ENCODE data around the gene PARD6B. TPM values are rescaled to one million over a fixed set of nuclear protein-coding genes. Genes with fewer than 3 reads are reported as not detected.
"Not testable (repeated sequence)": the region's sequence is repeated elsewhere in the genome, so short reads cannot be mapped to it uniquely, and the experiment has no call there.

The PARD6B gene
- polyA plus RNA-seq, 3 donors: 20.7 to 26.7 (median 24.4) TPM

DNA sequence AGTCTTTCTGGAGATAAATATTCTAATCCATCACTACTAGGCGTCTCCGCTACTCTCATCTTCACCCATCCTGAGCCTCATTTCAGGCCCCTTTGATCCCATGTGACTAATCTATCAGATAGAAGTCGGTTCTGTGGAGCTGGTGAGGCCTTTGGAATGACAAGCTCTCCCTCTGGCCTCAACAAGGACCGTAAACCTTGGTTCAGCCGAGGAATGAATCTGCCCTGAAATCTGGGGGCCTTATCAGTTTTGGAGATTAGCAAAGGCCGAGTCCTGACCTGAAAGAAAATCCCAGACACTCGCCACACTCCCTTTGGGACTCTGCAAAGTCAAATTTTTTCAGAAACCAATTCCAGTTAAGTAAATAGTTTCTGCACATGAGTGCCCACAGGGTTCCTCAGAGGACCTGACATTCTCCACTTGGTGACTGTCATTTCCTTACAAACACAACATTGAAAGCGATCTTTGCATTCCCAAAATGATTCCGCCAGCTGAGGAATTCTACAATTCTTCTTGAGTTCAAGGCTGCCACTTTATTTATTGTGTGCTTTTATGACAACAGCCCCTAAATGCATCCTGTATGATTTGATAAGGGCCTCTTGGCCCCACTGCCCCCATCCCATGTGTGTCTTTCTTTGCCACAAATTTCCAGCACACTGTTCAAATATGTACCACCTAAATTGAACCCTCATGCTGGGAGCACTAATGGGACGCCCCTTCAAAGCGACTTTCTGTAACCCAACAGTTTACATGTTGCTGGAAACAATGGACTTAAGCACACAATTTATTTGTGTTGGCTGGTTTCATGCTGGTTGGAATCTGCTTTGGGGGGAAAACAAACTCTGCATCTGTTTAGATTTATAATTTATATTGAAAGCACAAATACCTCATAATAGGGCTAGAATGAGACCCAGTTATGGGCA is 30.1 kb upstream of the PARD6B start:
- no peak for DNase-seq (ENCODE audit: low read depth in 3 of 3, low spot score in 2 of 3)

DNA sequence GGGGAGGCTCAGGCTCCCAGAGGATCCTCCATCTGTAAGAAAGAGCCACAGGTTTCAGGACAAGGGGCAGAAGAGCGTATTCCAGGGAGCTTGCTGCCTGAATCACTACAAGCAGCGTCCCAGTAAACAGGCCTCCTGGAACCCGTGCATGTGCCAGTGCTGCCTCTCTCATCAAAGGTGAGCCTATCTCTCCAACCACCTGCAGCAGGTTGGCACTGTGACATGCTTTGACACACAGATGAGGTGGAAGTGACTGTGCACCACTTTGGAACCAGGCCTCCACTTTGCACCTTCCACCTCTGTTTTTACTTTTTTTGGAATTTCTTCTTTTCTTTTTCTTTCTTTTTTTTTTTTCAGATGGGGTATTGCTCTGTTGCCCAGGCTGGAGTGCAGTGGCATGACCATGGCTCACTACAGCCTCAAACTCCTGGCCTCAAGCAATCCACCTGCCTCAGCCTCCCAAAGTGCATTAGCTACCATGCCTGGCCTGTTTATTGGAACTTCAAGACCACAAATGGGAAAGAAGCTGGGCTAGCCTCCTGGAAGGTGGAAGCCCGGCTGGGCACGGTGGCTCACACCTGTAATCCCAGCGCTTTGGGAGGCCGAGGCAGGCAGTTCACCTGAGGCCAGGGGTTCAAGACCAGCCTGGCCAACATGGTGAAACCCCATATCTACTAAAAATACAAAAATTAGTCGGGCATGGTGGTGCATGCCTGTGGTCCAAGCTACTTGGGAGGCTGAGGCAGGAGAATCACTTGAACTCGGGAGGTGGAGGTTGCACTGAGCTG is 27.5 kb upstream of the PARD6B start:
- not testable (repeated sequence) for DNase-seq (ENCODE audit: low read depth in 3 of 3, low spot score in 2 of 3)

DNA sequence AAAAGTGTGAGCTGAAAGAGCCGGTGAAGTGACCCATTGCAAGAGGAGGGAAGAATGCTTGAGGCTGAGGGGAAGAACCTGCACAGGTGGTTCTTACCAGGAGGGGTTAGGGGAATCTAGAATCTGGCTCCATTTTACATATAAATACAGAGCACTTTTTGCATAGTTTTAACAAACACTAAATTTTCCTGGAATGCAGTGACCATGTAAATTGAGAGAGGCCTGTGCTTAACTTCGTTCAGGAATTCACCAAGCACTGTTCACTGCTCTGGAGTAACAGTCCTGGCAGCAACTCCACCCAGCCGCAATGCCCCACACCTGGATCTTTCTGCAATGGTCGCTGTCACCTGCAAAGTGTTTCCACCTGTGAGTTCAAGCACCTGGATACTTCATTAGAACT is 26.9 kb upstream of the PARD6B start:
- no peak for DNase-seq (ENCODE audit: low read depth in 3 of 3, low spot score in 2 of 3)

DNA sequence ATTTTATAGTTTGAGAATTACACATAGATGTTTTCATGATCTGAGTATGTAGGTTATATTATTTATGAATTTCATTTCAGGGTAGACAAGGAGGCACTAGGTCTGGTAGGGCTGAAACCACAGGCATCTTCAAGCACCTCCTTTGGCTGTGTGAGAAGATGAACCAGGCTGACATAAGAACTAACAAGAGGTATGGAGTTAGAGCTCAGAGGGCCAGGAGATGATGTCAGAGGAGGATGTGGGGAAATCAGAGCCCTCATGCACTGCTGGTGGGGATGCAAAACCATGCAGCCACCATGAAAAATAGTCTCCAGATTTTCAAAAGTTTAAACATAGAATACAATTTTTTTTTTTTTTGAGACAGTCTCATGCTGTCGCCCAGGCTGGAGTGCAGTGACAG is 26.4 kb upstream of the PARD6B start:
- DNase-seq (ENCODE audit: low read depth in 3 of 3, low spot score in 2 of 3): no peak

GRCh38 chr20:50708845-50709635 is 22.3 kb upstream of the PARD6B start:
- no peak for DNase-seq (ENCODE audit: low read depth in 3 of 3, low spot score in 2 of 3)

DNA sequence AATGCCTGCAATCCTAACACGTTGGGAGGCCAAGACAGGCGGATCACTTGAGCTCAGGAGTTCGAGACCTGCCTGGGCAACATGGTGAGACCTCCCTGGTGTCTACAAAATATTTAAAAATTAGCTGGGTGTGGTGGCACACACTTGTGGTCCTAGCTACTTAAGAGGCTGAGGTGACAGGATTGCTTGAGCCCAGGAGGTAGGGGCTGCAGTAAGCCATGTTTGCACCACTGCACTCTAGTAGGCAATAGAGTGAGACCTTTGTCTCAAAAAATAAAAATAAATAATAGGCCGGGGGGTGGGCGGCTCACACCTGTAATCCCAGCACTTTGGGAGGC is 21.8 kb upstream of the PARD6B start:
- DNase-seq (ENCODE audit: low read depth in 3 of 3, low spot score in 2 of 3): no peak

DNA sequence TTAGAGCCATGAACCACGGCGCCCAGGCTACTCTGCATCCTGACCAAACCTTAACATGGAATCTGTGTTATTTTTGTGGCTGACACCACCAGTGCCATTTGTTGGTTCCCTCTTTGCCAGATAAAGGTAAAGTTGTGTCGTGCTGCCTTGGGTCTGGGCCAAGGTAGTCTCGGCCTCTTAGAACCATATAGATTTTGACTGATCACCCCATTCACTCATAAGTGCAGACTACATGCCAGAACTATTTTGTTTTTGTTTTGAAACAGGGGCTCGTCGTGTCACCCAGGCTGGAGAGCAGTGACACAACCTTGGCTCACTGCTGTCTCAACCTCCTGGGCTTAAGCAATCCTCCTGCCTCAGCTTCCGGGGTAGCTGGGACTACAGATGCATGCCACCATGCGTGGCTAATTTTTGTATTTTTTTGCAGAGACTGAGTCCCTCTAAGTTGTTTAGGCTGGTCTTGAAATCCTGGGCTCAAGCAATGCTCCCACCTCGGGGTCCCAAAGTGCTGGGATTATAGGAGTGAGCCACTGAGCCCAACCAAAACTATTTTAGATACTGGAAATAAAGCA is 20.8 kb upstream of the PARD6B start:
- no peak for DNase-seq (ENCODE audit: low read depth in 3 of 3, low spot score in 2 of 3)

- DNase-seq (ENCODE audit: low read depth in 3 of 3, low spot score in 2 of 3): no peak
Measured at GRCh38 chr20:50711113-50711825, 20.1 kb upstream of the PARD6B start.

GRCh38 chr20:50712771-50713656 is 18.4 kb upstream of the PARD6B start:
- DNase-seq (ENCODE audit: low read depth in 3 of 3, low spot score in 2 of 3): no peak

DNA sequence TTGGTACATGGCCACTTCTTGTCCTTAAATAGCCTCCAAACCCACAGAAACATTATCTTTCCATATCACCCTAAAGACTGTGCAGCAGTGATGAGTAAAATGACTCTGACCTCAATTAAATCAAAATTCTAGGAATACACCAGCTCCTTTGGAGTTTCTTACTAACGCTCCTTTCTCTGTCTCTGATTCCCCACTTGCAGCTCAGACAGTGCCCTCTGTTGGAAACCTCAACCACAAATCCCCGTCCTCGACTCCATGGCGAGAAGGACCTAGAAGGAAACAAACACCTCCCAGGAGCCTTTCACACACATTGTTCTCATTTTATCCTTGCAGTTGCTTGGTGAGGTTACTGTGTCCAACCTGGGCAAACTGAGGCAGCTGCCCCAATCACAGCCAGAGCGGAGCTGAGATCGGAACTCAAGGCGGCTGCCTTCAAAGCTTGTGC is 17.7 kb upstream of the PARD6B start:
- DNase-seq (ENCODE audit: low read depth in 3 of 3, low spot score in 2 of 3): no peak

- not testable (repeated sequence) for DNase-seq (ENCODE audit: low read depth in 3 of 3, low spot score in 2 of 3)
Measured at GRCh38 chr20:50714426-50714825, 17.0 kb upstream of the PARD6B start.

DNA sequence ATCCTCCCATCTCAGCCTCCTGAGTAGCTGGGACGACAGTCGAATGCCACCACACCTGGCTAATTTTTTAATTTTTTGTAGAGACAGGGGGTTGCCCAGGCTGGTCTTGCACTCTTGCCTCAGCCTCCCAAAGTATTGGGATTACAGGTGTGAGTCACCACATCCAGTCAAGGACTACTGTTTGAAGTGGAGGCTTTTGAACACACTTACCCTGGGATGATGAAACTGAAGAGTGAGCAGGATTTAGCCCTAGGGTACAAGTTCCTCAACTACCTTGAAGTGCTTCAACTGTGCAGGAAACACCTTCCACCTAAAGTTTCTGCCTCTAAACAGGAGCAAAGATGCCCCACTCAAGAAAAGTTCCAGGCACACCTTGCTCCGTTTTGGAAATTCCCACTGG is 15.7 kb upstream of the PARD6B start:
- DNase-seq (ENCODE audit: low read depth in 3 of 3, low spot score in 2 of 3): no peak

DNA sequence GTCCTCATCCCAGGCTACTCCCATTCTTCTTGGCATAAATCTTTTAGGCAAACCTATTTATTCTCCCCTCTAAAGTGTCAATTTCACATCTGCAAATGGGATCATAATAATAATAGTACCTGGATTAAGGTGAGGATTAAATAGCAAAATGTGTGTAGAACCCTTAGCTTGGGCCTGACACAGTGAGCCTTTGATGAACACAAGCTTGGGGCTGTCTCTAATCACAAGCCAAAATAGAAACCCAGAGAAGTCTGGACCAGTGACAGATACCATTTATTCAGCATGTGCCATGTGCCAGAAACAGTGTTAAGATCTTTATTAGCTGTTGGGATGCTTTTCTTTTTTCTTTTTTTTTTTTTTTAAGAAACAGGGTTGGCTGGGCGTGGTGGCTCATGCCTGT is 14.9 kb upstream of the PARD6B start:
- DNase-seq (ENCODE audit: low read depth in 3 of 3, low spot score in 2 of 3): no peak

DNA sequence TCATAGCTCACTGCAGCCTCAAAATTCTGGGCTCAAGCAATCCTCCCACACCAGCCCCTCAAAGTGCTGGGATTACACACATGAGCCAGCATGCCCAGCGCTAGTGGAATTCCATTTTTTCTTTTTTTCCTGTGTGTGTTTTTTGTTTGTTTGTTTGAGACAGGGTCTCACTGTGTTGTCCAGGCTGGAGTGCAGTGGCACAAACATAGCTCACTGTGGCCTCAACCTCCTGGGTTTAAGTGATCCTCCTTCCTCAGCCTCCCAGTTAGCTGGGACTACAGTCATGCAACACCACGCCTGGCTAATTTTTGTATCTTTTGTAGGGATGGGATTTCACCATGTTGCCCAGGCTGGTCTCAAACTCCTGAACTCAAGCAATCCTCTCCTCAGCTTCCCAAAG is 14.1 kb upstream of the PARD6B start:
- no peak for DNase-seq (ENCODE audit: low read depth in 3 of 3, low spot score in 2 of 3)

DNA sequence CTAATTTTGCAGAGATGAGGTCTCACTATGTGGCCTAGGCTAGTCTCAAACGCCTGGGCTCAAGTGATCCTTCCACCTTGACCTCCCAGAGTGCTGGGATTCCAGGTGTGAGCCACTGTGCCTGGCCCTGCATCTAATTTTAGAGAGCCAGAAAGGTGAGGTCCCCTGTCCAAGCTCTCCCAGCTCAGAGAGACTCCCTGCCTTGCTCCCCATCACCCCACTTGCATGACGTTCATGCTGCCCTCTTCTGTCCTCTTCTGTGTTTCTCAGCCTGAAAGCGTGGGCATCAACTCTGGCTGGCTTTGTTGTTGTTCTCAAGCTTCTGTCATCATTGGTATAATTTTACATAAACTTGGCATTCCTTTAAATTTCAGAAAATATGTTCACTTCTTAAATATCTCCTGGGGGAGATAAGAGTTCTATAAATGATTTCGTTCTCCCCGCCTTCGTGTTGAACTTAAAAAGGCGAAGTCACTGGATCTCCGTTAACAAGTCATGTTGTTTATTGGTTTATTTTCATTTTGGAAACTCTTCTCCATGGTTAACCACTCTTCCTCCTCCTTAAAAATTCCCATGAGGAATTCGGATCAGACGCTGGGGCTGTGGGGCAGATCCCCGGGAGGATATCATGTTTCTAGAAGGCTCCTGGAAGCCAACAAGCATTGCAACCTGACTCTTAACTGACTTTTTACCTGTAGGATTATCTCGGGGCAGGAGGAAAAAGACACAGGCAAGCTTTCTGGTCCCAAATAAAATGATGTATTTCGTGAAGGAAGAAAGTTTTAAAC is 13.2 kb upstream of the PARD6B start:
- DNase-seq (ENCODE audit: low read depth in 3 of 3, low spot score in 2 of 3): no peak

DNA sequence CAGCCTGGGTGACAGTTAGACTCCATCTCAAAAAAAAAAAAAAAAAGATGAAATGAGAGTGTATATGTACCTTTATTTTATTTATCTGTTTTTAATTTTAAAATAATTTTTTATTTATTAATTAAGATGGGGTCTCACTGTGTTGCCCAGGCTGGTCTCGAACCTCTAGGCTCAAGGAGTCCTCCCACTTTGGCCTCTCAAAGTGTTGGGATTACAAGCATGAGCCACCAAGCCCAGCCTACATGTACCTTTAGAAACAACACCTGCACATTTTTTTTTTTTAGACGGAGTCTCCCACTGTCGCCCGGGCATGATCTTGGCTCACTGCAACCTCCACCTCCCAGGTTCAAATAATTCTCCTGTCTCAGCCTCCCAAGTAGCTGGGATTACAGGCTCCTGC is 12.1 kb upstream of the PARD6B start:
- DNase-seq (ENCODE audit: low read depth in 3 of 3, low spot score in 2 of 3): no peak

DNA sequence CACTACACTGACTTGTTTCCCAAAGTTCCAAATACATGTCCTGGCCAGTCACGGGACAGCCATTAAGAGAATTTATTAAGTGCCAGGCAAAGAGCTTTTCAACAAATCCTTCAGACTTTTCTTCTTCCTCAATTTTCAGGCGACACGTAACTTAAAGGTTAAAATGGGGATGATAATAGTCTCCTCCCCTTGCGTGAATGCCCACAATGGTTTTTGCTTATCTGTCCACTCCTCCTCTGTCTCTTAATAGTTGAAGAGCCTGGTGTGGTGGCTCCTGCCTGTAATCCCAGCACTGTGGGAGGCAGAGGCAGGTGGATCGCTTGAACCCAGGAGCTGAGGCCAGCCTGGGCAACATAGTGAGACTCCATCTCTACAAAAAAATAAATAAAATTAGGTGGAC is 11.4 kb upstream of the PARD6B start:
- no peak for DNase-seq (ENCODE audit: low read depth in 3 of 3, low spot score in 2 of 3)

DNA sequence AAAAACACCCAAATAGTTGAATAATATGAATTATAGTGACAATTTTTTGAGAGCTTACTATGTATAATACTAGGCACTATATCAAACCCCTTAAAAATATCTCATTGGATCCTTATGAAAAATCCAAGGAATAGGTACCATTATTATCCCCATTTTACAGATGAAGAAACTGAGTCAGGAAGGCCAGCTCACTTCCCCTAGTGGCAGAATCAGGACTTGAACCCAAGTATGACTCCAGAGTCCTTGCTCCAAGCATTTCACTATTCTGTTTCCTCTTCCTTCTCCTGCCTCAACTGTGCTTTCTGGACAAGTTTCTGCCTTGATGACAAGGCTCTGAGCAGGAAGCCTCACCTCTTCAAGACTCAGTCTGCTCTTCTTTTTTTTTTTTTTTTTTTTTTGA is 10.8 kb upstream of the PARD6B start:
- no peak for DNase-seq (ENCODE audit: low read depth in 3 of 3, low spot score in 2 of 3)
